ENCODE data around the gene FBN3. TPM values are rescaled to one million over a fixed set of nuclear protein-coding genes. Genes with fewer than 3 reads are reported as not detected.

FBN3 gene
- total and polyA plus RNA-seq, 2 donors (not counting 1 experiment from before 2014, with no cell fraction given), result not detected

DNA sequence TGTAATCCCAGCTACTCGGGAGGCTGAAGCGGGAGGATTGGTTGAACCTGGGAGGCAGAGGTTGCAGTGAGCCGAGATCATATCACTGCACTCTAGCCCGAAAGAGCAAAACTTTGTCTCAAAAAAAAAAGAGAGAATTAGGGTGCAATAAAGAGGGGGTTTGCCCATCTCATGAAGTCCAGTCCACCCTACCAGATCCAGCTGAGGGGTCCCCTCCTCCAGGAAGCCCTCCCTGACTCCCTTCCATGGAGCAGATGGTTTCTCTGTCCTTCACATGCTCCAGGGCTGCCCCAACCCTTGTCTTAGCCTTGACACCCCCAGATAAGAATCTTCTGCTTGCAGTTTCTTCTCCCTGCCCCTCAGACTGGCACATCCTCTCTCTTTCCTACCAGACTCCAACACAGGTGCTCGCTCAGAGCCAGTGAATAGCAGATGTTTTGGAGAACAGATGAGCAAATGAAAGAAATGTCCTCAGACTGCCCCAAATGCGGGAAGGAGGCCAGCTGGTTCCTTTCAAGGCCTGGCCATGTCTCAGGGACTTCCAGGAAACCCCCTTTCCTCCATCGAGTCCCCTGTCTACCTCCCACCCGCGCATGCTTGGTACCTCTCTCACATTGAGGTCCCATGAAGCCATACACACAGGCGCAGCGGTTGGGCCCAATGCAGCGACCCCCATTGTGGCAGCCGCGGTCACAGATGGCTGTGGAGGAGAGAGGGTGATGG lies 5.0 kb downstream of the FBN3 start:
- H3K79me2 ChIP-seq (ENCODE audit: control insufficient read depth, insufficient read depth, low read length), result no peaks in the 10 kb centered on the region
- POLR2A ChIA-PET, result no interaction called here
- no peak overlapping the region for H3K4me2 ChIP-seq (replicated peaks; ENCODE audit: low read depth, low read length, poor library complexity, severe bottlenecking)
- no peaks in the 10 kb centered on the region for H3K36me3 ChIP-seq (replicated peaks in 1 of 2; ENCODE audit: control extremely low read depth in 1 of 2, control insufficient read depth in 1 of 2, extremely low read depth in 1 of 2, insufficient read depth in 2 of 2, low read length in 1 of 2)
- no peak overlapping the region for H3K9ac ChIP-seq (ENCODE audit: low read length)
- Mint-ChIP-seq H3K27ac (no peak overlapping the region), H3K27me3 (peaks cover 28% of the 10 kb centered on the region), H3K4me3 (no peak overlapping the region), H3K4me1 (peaks cover 12% of the 10 kb centered on the region), H3K9me3 (ENCODE audit: insufficient read depth) (no peaks in the 10 kb centered on the region)
- DNase-seq, result no peak
- intact Hi-C loops (cut with micrococcal nuclease), result no loop called here
- CTCF ChIA-PET, result interaction anchor here (0.5 to 0.6 kb wide), 2 partner anchors 194 to 359 kb away, joined by 3 read pairs; no protein-coding TSS in a partner anchor
- TF ChIP-seq, protein P1, sequence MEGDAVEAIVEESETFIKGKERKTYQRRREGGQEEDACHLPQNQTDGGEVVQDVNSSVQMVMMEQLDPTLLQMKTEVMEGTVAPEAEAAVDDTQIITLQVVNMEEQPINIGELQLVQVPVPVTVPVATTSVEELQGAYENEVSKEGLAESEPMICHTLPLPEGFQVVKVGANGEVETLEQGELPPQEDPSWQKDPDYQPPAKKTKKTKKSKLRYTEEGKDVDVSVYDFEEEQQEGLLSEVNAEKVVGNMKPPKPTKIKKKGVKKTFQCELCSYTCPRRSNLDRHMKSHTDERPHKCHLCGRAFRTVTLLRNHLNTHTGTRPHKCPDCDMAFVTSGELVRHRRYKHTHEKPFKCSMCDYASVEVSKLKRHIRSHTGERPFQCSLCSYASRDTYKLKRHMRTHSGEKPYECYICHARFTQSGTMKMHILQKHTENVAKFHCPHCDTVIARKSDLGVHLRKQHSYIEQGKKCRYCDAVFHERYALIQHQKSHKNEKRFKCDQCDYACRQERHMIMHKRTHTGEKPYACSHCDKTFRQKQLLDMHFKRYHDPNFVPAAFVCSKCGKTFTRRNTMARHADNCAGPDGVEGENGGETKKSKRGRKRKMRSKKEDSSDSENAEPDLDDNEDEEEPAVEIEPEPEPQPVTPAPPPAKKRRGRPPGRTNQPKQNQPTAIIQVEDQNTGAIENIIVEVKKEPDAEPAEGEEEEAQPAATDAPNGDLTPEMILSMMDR (IDR thresholded peaks at IDR 0.05), result no peak
- TF ChIP-seq EZH2 (IDR thresholded peaks at IDR 0.05; ENCODE audit: borderline replicate concordance, insufficient read depth, low read depth, low read length, poor library complexity, severe bottlenecking), result no peak
- ATAC-seq (ENCODE audit: low read depth), result no peak
- H2AFZ ChIP-seq (ENCODE audit: insufficient read depth, low read depth, low read length, poor library complexity, severe bottlenecking), result no peak overlapping the region
- peaks cover 8 to 11% of the 10 kb centered on the region in 2 donors for H3K4me1 ChIP-seq (ENCODE audit: control insufficient read depth in 2 of 2, insufficient read depth in 2 of 2, low read length in 2 of 2)
- peaks cover 0 to 34% (median 10%) of the 10 kb centered on the region in 4 experiments for H3K27me3 ChIP-seq (replicated peaks in 1 of 4; ENCODE audit: control extremely low read depth in 1 of 4, control insufficient read depth in 3 of 4, insufficient read depth in 4 of 4, low read length in 3 of 4)
- no peaks in the 10 kb centered on the region for H4K20me1 ChIP-seq (ENCODE audit: control insufficient read depth, insufficient read depth, low read length, poor library complexity, severe bottlenecking)
- H3K27ac ChIP-seq (ENCODE audit: low read length in 2 of 2), result no peak overlapping the region
- peaks cover 0 to 7% (median 0%) of the 10 kb centered on the region in 3 donors for H3K9me3 ChIP-seq (ENCODE audit: control extremely low read depth in 1 of 3, control insufficient read depth in 2 of 3, insufficient read depth in 1 of 3, low read length in 2 of 3)
- H3K4me3 ChIP-seq (ENCODE audit: control extremely low read depth in 1 of 5, extremely low read depth in 1 of 5, insufficient read depth in 1 of 5, low read depth in 2 of 5, low read length in 4 of 5), result no peak overlapping the region
- WGBS (ENCODE audit: insufficient coverage), result 88% methylated on average over 6 of the region's 14 CpGs

DNA sequence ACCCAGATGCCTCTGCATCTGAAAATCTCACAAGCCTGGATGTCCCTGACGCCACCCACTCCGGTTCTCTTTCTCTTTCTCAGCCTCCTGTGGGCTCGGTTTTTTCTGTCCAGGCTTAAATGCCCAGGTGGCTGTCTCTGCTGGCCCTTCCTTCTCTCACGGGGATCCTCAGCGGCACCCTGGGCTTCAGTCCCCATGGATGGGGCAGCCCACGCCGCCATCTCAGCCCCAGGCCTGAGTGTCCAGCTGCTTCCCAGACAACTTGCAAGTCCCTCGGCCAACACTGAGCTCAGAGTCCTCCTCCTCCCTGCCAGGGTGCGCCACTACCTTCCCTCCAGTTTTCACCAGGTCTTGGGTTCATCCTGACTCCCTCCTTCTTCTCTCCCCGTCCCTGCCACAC lies 6.4 kb downstream of the FBN3 start:
- DNase-seq, result no peak
- Mint-ChIP-seq H3K4me3 (no peak overlapping the region), H3K27ac (no peak overlapping the region), H3K4me1 (peaks cover 4% of the 10 kb centered on the region), H3K27me3 (peaks cover 23% of the 10 kb centered on the region), H3K9me3 (ENCODE audit: insufficient read depth) (no peaks in the 10 kb centered on the region)
- peaks cover 0 to under 1% of the 10 kb centered on the region in 2 donors for H3K4me1 ChIP-seq (ENCODE audit: control insufficient read depth in 2 of 2, insufficient read depth in 2 of 2, low read length in 2 of 2)
- no peaks in the 10 kb centered on the region for H4K20me1 ChIP-seq (ENCODE audit: control insufficient read depth, insufficient read depth, low read length, poor library complexity, severe bottlenecking)
- no peaks in the 10 kb centered on the region for H3K79me2 ChIP-seq (ENCODE audit: control insufficient read depth, insufficient read depth, low read length)
- no peak overlapping the region for H3K4me2 ChIP-seq (replicated peaks; ENCODE audit: low read depth, low read length, poor library complexity, severe bottlenecking)
- POLR2A ChIA-PET, result interaction anchor here (0.7 kb wide), 1 partner anchor 54 kb away, joined by 6 read pairs; no protein-coding TSS in a partner anchor
- 77% methylated on average over 10 of the region's 10 CpGs for WGBS (ENCODE audit: insufficient coverage)
- peaks cover 0 to 25% (median 5%) of the 10 kb centered on the region in 4 experiments for H3K27me3 ChIP-seq (replicated peaks in 1 of 4; ENCODE audit: control extremely low read depth in 1 of 4, control insufficient read depth in 3 of 4, insufficient read depth in 4 of 4, low read length in 3 of 4)
- no peak overlapping the region for H3K27ac ChIP-seq (ENCODE audit: low read length in 2 of 2)
- H3K36me3 ChIP-seq (replicated peaks in 1 of 2; ENCODE audit: control extremely low read depth in 1 of 2, control insufficient read depth in 1 of 2, extremely low read depth in 1 of 2, insufficient read depth in 2 of 2, low read length in 1 of 2), result no peaks in the 10 kb centered on the region
- ATAC-seq (ENCODE audit: low read depth), result no peak
- no peak overlapping the region for H3K4me3 ChIP-seq (ENCODE audit: control extremely low read depth in 1 of 5, extremely low read depth in 1 of 5, insufficient read depth in 1 of 5, low read depth in 2 of 5, low read length in 4 of 5)
- peaks cover 0 to 7% (median 0%) of the 10 kb centered on the region in 3 donors for H3K9me3 ChIP-seq (ENCODE audit: control extremely low read depth in 1 of 3, control insufficient read depth in 2 of 3, insufficient read depth in 1 of 3, low read length in 2 of 3)
- TF ChIP-seq, protein P1 (IDR thresholded peaks at IDR 0.05), result no peak
- TF ChIP-seq EZH2 (IDR thresholded peaks at IDR 0.05; ENCODE audit: borderline replicate concordance, insufficient read depth, low read depth, low read length, poor library complexity, severe bottlenecking), result no peak
- CTCF ChIA-PET, result no interaction called here
- H3K9ac ChIP-seq (ENCODE audit: low read length), result no peak overlapping the region
- intact Hi-C loops (cut with micrococcal nuclease), result no loop called here
- H2AFZ ChIP-seq (ENCODE audit: insufficient read depth, low read depth, low read length, poor library complexity, severe bottlenecking), result no peak overlapping the region

All from B cell (primary cell).